ENCODE measurements around the gene SDHA.
"Not testable (repeated sequence)": the region's sequence is repeated elsewhere in the genome, so short reads cannot be mapped to it uniquely, and the experiment has no call there.

SDHA gene

GRCh38 chr5:223791-224190 lies 5.7 kb downstream of the SDHA start:
- no peak for DNase-seq

GRCh38 chr5:225334-225733 lies 7.2 kb downstream of the SDHA start:
- no peak for DNase-seq

- not testable (repeated sequence) for DNase-seq
These were observed 9.3 kb downstream of the SDHA start for GRCh38 chr5:227375-227774.

GRCh38 chr5:228886-229285 lies 10.8 kb downstream of the SDHA start:
- DNase-seq = no peak

GRCh38 chr5:230711-231110 lies 12.6 kb downstream of the SDHA start:
- no peak for DNase-seq

- no peak for DNase-seq
These were observed 13.5 kb downstream of the SDHA start for GRCh38 chr5:231661-232060.

- not testable (repeated sequence) for DNase-seq
These were observed 15.3 kb downstream of the SDHA start for GRCh38 chr5:233426-233825.

- DNase-seq = no peak
These were observed 16.3 kb downstream of the SDHA start for GRCh38 chr5:234450-234849.

- DNase-seq = not testable (repeated sequence)
These were observed 17.4 kb downstream of the SDHA start for GRCh38 chr5:235527-235926.

GRCh38 chr5:237931-238330 lies 19.8 kb downstream of the SDHA start:
- not testable (repeated sequence) for DNase-seq

- not testable (repeated sequence) for DNase-seq
These were observed 22.4 kb downstream of the SDHA start for GRCh38 chr5:240550-240949.

- DNase-seq = not testable (repeated sequence)
These were observed 23.0 kb downstream of the SDHA start for GRCh38 chr5:241045-241669.

- not testable (repeated sequence) for DNase-seq
These were observed 25.7 kb downstream of the SDHA start for GRCh38 chr5:243683-244367.

- DNase-seq = not testable (repeated sequence)
These were observed 27.6 kb downstream of the SDHA start for GRCh38 chr5:245717-246116.

- not testable (repeated sequence) for DNase-seq
These were observed 32.3 kb downstream of the SDHA start for GRCh38 chr5:250396-250795.

GRCh38 chr5:251016-251415 lies 32.9 kb downstream of the SDHA start:
- not testable (repeated sequence) for DNase-seq

- not testable (repeated sequence) for DNase-seq
These were observed 33.4 kb downstream of the SDHA start for GRCh38 chr5:251538-251937.

GRCh38 chr5:251975-252374 lies 33.9 kb downstream of the SDHA start:
- DNase-seq = not testable (repeated sequence)

GRCh38 chr5:252546-252945 lies 34.4 kb downstream of the SDHA start:
- DNase-seq = no peak

GRCh38 chr5:254322-254721 lies 36.2 kb downstream of the SDHA start:
- DNase-seq = not testable (repeated sequence)

GRCh38 chr5:255116-255515 lies 37.0 kb downstream of the SDHA start:
- not testable (repeated sequence) for DNase-seq

GRCh38 chr5:256347-256746 lies 38.2 kb downstream of the SDHA start:
- not testable (repeated sequence) for DNase-seq

- DNase-seq = no peak
These were observed 39.0 kb downstream of the SDHA start for GRCh38 chr5:257148-257547.

GRCh38 chr5:263275-263974 lies 45.3 kb downstream of the SDHA start:
- not testable (repeated sequence) for DNase-seq
